ENCODE data around the gene ANGPTL8.

ANGPTL8 gene

GRCh38 chr19:11261971-11262839, 22.8 kb downstream of the ANGPTL8 start, which contains the start of gene DOCK6:
TSS of gene DOCK6 (minus strand) at chr19:11262524. CDS start at chr19:11262440, 84 bp downstream.
- H3K4me3 ChIP-seq (ENCODE audit: insufficient read depth, low read depth, low read length): peak within 1 kb of the TSS; percentile 76
- no peaks in the 10 kb centered on the region for H3K27me3 ChIP-seq (ENCODE audit: control insufficient read depth, insufficient read depth, low read length, poor library complexity, severe bottlenecking)
- H3K27ac ChIP-seq (ENCODE audit: insufficient read depth, low read depth, low read length, poor library complexity, severe bottlenecking): no peak within 1 kb of the TSS
- WGBS, 2 experiments: 2% methylated on average over 91 of the region's 91 CpGs
- H3K9me3 ChIP-seq (ENCODE audit: control insufficient read depth, low read length): no peaks in the 10 kb centered on the region
- H3K4me1 ChIP-seq (ENCODE audit: control insufficient read depth, insufficient read depth, low read length): no peaks in the 10 kb centered on the region
- H3K36me3 ChIP-seq (ENCODE audit: control insufficient read depth, insufficient read depth, low read length): no peaks in the 10 kb centered on the region

- 86 to 97% methylated on average over 4 to 6 of the region's 6 CpGs for WGBS, 2 experiments
- H3K27ac ChIP-seq (ENCODE audit: insufficient read depth, low read depth, low read length, poor library complexity, severe bottlenecking): no peak overlapping the region
- no peak overlapping the region for H3K4me3 ChIP-seq (ENCODE audit: insufficient read depth, low read depth, low read length)
- H3K9me3 ChIP-seq (ENCODE audit: control insufficient read depth, low read length): no peaks in the 10 kb centered on the region
- no peaks in the 10 kb centered on the region for H3K4me1 ChIP-seq (ENCODE audit: control insufficient read depth, insufficient read depth, low read length)
- H3K27me3 ChIP-seq (ENCODE audit: control insufficient read depth, insufficient read depth, low read length, poor library complexity, severe bottlenecking): no peaks in the 10 kb centered on the region
- no peaks in the 10 kb centered on the region for H3K36me3 ChIP-seq (ENCODE audit: control insufficient read depth, insufficient read depth, low read length)
Measured at GRCh38 chr19:11263726-11264125, 24.3 kb downstream of the ANGPTL8 start.

- Histone ChIP-seq H3K4me3 (ENCODE audit: insufficient read depth, low read depth, low read length) (no peak overlapping the region), H3K27me3 (ENCODE audit: control insufficient read depth, insufficient read depth, low read length, poor library complexity, severe bottlenecking) (no peaks in the 10 kb centered on the region), H3K36me3 (ENCODE audit: control insufficient read depth, insufficient read depth, low read length) (no peaks in the 10 kb centered on the region), H3K27ac (ENCODE audit: insufficient read depth, low read depth, low read length, poor library complexity, severe bottlenecking) (no peak overlapping the region), H3K4me1 (ENCODE audit: control insufficient read depth, insufficient read depth, low read length) (no peaks in the 10 kb centered on the region), H3K9me3 (ENCODE audit: control insufficient read depth, low read length) (no peaks in the 10 kb centered on the region)
- WGBS, 2 experiments: 86 to 87% methylated on average over 19 of the region's 19 CpGs
Measured at GRCh38 chr19:11264452-11265176, 25.2 kb downstream of the ANGPTL8 start.

GRCh38 chr19:11265177-11265784, 25.9 kb downstream of the ANGPTL8 start:
- Histone ChIP-seq H3K27me3 (ENCODE audit: control insufficient read depth, insufficient read depth, low read length, poor library complexity, severe bottlenecking) (no peaks in the 10 kb centered on the region), H3K4me3 (ENCODE audit: insufficient read depth, low read depth, low read length) (no peak overlapping the region), H3K4me1 (ENCODE audit: control insufficient read depth, insufficient read depth, low read length) (no peaks in the 10 kb centered on the region), H3K27ac (ENCODE audit: insufficient read depth, low read depth, low read length, poor library complexity, severe bottlenecking) (no peak overlapping the region), H3K36me3 (ENCODE audit: control insufficient read depth, insufficient read depth, low read length) (no peaks in the 10 kb centered on the region), H3K9me3 (ENCODE audit: control insufficient read depth, low read length) (no peaks in the 10 kb centered on the region)
- WGBS, 2 experiments: 88 to 91% methylated on average over 6 of the region's 6 CpGs

GRCh38 chr19:11265785-11266236, 26.4 kb downstream of the ANGPTL8 start:
- no peak overlapping the region for H3K27ac ChIP-seq (ENCODE audit: insufficient read depth, low read depth, low read length, poor library complexity, severe bottlenecking)
- no peak overlapping the region for H3K4me3 ChIP-seq (ENCODE audit: insufficient read depth, low read depth, low read length)
- no peaks in the 10 kb centered on the region for H3K9me3 ChIP-seq (ENCODE audit: control insufficient read depth, low read length)
- H3K27me3 ChIP-seq (ENCODE audit: control insufficient read depth, insufficient read depth, low read length, poor library complexity, severe bottlenecking): no peaks in the 10 kb centered on the region
- H3K36me3 ChIP-seq (ENCODE audit: control insufficient read depth, insufficient read depth, low read length): no peaks in the 10 kb centered on the region
- 79% methylated on average over 11 of the region's 11 CpGs for WGBS, 2 experiments
- H3K4me1 ChIP-seq (ENCODE audit: control insufficient read depth, insufficient read depth, low read length): no peaks in the 10 kb centered on the region

GRCh38 chr19:11267316-11268085, 28.1 kb downstream of the ANGPTL8 start:
- Histone ChIP-seq H3K4me3 (ENCODE audit: insufficient read depth, low read depth, low read length) (no peak overlapping the region), H3K4me1 (ENCODE audit: control insufficient read depth, insufficient read depth, low read length) (no peaks in the 10 kb centered on the region), H3K9me3 (ENCODE audit: control insufficient read depth, low read length) (no peaks in the 10 kb centered on the region), H3K27me3 (ENCODE audit: control insufficient read depth, insufficient read depth, low read length, poor library complexity, severe bottlenecking) (no peaks in the 10 kb centered on the region), H3K36me3 (ENCODE audit: control insufficient read depth, insufficient read depth, low read length) (no peaks in the 10 kb centered on the region), H3K27ac (ENCODE audit: insufficient read depth, low read depth, low read length, poor library complexity, severe bottlenecking) (no peak overlapping the region)
- WGBS, 2 experiments: 91 to 93% methylated on average over 10 of the region's 10 CpGs

- WGBS, 2 experiments: 89 to 92% methylated on average over 10 of the region's 10 CpGs
- H3K36me3 ChIP-seq (ENCODE audit: control insufficient read depth, insufficient read depth, low read length): no peaks in the 10 kb centered on the region
- no peaks in the 10 kb centered on the region for H3K9me3 ChIP-seq (ENCODE audit: control insufficient read depth, low read length)
- H3K4me1 ChIP-seq (ENCODE audit: control insufficient read depth, insufficient read depth, low read length): no peaks in the 10 kb centered on the region
- H3K27ac ChIP-seq (ENCODE audit: insufficient read depth, low read depth, low read length, poor library complexity, severe bottlenecking): no peak overlapping the region
- H3K4me3 ChIP-seq (ENCODE audit: insufficient read depth, low read depth, low read length): no peak overlapping the region
- H3K27me3 ChIP-seq (ENCODE audit: control insufficient read depth, insufficient read depth, low read length, poor library complexity, severe bottlenecking): no peaks in the 10 kb centered on the region
Measured at GRCh38 chr19:11268783-11269267, 29.4 kb downstream of the ANGPTL8 start.

- H3K4me1 ChIP-seq (ENCODE audit: control insufficient read depth, insufficient read depth, low read length): no peaks in the 10 kb centered on the region
- H3K4me3 ChIP-seq (ENCODE audit: insufficient read depth, low read depth, low read length): no peak overlapping the region
- H3K9me3 ChIP-seq (ENCODE audit: control insufficient read depth, low read length): no peaks in the 10 kb centered on the region
- WGBS, 2 experiments: 58 to 65% methylated on average over 6 to 7 of the region's 7 CpGs
- no peaks in the 10 kb centered on the region for H3K36me3 ChIP-seq (ENCODE audit: control insufficient read depth, insufficient read depth, low read length)
- H3K27ac ChIP-seq (ENCODE audit: insufficient read depth, low read depth, low read length, poor library complexity, severe bottlenecking): no peak overlapping the region
- H3K27me3 ChIP-seq (ENCODE audit: control insufficient read depth, insufficient read depth, low read length, poor library complexity, severe bottlenecking): no peaks in the 10 kb centered on the region
Measured at GRCh38 chr19:11269408-11269807, 30.0 kb downstream of the ANGPTL8 start.

GRCh38 chr19:11273296-11273695, 33.9 kb downstream of the ANGPTL8 start:
- H3K9me3 ChIP-seq (ENCODE audit: control insufficient read depth, low read length): no peaks in the 10 kb centered on the region
- H3K27me3 ChIP-seq (ENCODE audit: control insufficient read depth, insufficient read depth, low read length, poor library complexity, severe bottlenecking): no peaks in the 10 kb centered on the region
- no peak overlapping the region for H3K4me3 ChIP-seq (ENCODE audit: insufficient read depth, low read depth, low read length)
- no peaks in the 10 kb centered on the region for H3K4me1 ChIP-seq (ENCODE audit: control insufficient read depth, insufficient read depth, low read length)
- WGBS, 2 experiments: 83 to 84% methylated on average over 2 of the region's 2 CpGs
- H3K36me3 ChIP-seq (ENCODE audit: control insufficient read depth, insufficient read depth, low read length): no peaks in the 10 kb centered on the region
- no peak overlapping the region for H3K27ac ChIP-seq (ENCODE audit: insufficient read depth, low read depth, low read length, poor library complexity, severe bottlenecking)

Measured in ectodermal cell (in vitro differentiated cells).